OCI-LY7 (cell line): ENCODE measurements around the gene TECPR2.

Experiments
- CTCF ChIP-seq: fragments of 200-600 bp; sonication (generic); conservative IDR thresholded peaks from 2 replicates; pipeline ENCODE4 v1.5.1; 2014; ENCODE audit warnings: mild to moderate bottlenecking, antibody characterized with exemption, low read length, moderate library complexity, mixed read lengths
- EZH2phosphoT487 ChIP-seq: fragments of 200-600 bp; sonication (generic); IDR thresholded peaks from 2 replicates; pipeline ENCODE4 v1.6.1; 2018; ENCODE audit warnings: low read depth, borderline replicate concordance, mild to moderate bottlenecking, mixed run types, antibody characterized with exemption, low read length, moderate library complexity, mixed read lengths

GRCh38 chr14:102500713-102501112 lies 138.0 kb downstream of the TECPR2 start:
- TF ChIP-seq CTCF (no peak), EZH2phosphoT487 (no peak)
